K562 (cell line): ENCODE measurements around the gene OBP2A. TPM values are rescaled to one million over a fixed set of nuclear protein-coding genes. Genes with fewer than 3 reads are reported as not detected.

Experiments
- BMI1 ChIP-seq: fragments of 150-350 bp; IDR thresholded peaks from 2 replicates; pipeline ENCODE4 v1.6.1; 2014; ENCODE audit warnings: low read length
- E2F6 ChIP-seq, 2 experiments: IDR thresholded peaks; 2 replicates each; pipeline ENCODE4 v1.6.1; 2011; ENCODE audit warnings: borderline replicate concordance in 1 of 2, control low read depth in 1 of 2, low read depth in 1 of 2, low read length in 1 of 2, mild to moderate bottlenecking in 1 of 2, mixed read lengths in 1 of 2, moderate library complexity in 1 of 2; ENCODE audit not compliant: insufficient read depth in 1 of 2, insufficient read length in 1 of 2, poor library complexity in 1 of 2, severe bottlenecking in 1 of 2; ENCODE audit errors: extremely low read depth in 1 of 2
- FOXP4 ChIP-seq: sonication (generic); formaldehyde crosslinking; IDR thresholded peaks from 2 replicates; pipeline ENCODE4 v1.8.0; 2022; ENCODE audit warnings: mild to moderate bottlenecking, missing genetic modification reagents, borderline replicate concordance
- MNT ChIP-seq, 2 experiments: fragments of 450-650 bp; conservative IDR thresholded peaks; 2 replicates each; pipeline ENCODE4 v1.6.1; 2017; ENCODE audit warnings: mild to moderate bottlenecking in 2 of 2, moderate library complexity in 2 of 2
- NONO ChIP-seq, 2 experiments: fragments of 200-400 bp in 1 of 2; fragments of 450-650 bp in 1 of 2; formaldehyde crosslinking in 1 of 2; IDR thresholded peaks; 2 replicates each; pipeline ENCODE4 v1.6.1; 2017; ENCODE audit warnings: low read depth in 2 of 2, mild to moderate bottlenecking in 2 of 2, moderate library complexity in 2 of 2, low read length in 1 of 2
- PRMT5 ChIP-seq: sonication (generic); formaldehyde crosslinking; IDR thresholded peaks from 2 replicates; pipeline ENCODE4 v1.5.0; 2020; ENCODE audit warnings: missing genetic modification reagents
- RAD21 ChIP-seq, 2 experiments: fragments of 250-450 bp in 1 of 2; fragments of 450-650 bp in 1 of 2; sonication (Bioruptor Pico) in 1 of 2; formaldehyde crosslinking in 1 of 2; IDR thresholded peaks in 1 of 2; conservative IDR thresholded peaks in 1 of 2; 2 replicates each; pipeline versions ENCODE4 v1.4.0 to v1.8.0; 2020 to 2022; ENCODE audit warnings: mild to moderate bottlenecking in 2 of 2, moderate library complexity in 1 of 2
- TFAP4 ChIP-seq: sonication (generic); formaldehyde crosslinking; IDR thresholded peaks from 2 replicates; pipeline ENCODE4 v1.8.0; 2022; ENCODE audit warnings: missing genetic modification reagents, mild to moderate bottlenecking, moderate library complexity, borderline replicate concordance
- ZNF584 ChIP-seq: fragments of 200-800 bp; sonication (Bioruptor generic); IDR thresholded peaks from 2 replicates; pipeline ENCODE4 v1.6.1; 2016; ENCODE audit warnings: low read depth, mild to moderate bottlenecking, missing genetic modification characterization, missing compliant biosample characterization
- ZNF740 ChIP-seq, 3 experiments: fragments of 200-800 bp in 1 of 3; sonication (Bioruptor generic) in 1 of 3; sonication (generic) in 1 of 3; formaldehyde crosslinking in 1 of 3; IDR thresholded peaks; 2 replicates each; pipeline versions ENCODE4 v1.6.1 to v1.8.0; 2016 to 2022; ENCODE audit warnings: mild to moderate bottlenecking in 2 of 3, missing compliant biosample characterization in 2 of 3, missing genetic modification characterization in 2 of 3, missing genetic modification reagents in 1 of 3
- polyA plus RNA-seq, 8 experiments: library from polyadenylated mRNA; depleted of rRNA in 4 of 8; stranded (reverse) in 5 of 8; unstranded in 3 of 8; fragments of >200 nt; fragmentation: Nextera tagmentation in 2 of 8; fragmentation: Illumina TruSeq in 1 of 8; extraction: Ambion mirVana in 2 of 8; extraction: Trizol in 1 of 8; gene quantifications; 2 replicates each; pipeline versions ENCODE4 v1.2.1 to v1.2.3, GENCODE V29; 2011 to 2014; ENCODE audit warnings: inconsistent platforms in 1 of 8, missing spikeins in 1 of 8
- total RNA-seq, 7 experiments: library from RNA; depleted of rRNA in 6 of 7; stranded (reverse); fragments of >200 nt in 6 of 7; fragmentation: Illumina TruSeq in 2 of 7; extraction: Trizol in 2 of 7; gene quantifications; 2 replicates each; pipeline versions ENCODE4 v1.2.1 to v1.2.3, GENCODE V29; 2011 to 2021; ENCODE audit warnings: low replicate concordance in 1 of 7
- TF ChIP-seq, protein P1 (sequence below): fragments of 250-450 bp; sonication (Bioruptor Pico); IDR thresholded peaks from 2 replicates; pipeline ENCODE4 v1.5.0; 2021; ENCODE audit warnings: mild to moderate bottlenecking, borderline replicate concordance
- TF ChIP-seq, protein P2 (sequence below): fragments of 250-450 bp; sonication (Bioruptor Pico); IDR thresholded peaks from 2 replicates; pipeline ENCODE4 v1.4.0; 2020

Gene OBP2A
- total and polyA plus RNA-seq, 9 of the 15 experiments (the other 6 are each of a cell fraction or from before 2014, with no cell fraction given): not detected

GRCh38 chr9:135499326-135500070 lies 46.4 kb upstream of the OBP2A start (continued):
- TF ChIP-seq E2F6 (IDR thresholded peaks at IDR 0.05; ENCODE audit: borderline replicate concordance in 1 of 2, extremely low read depth in 1 of 2, insufficient read depth in 1 of 2, insufficient read length in 1 of 2, low read depth in 1 of 2, low read length in 1 of 2, poor library complexity in 1 of 2, severe bottlenecking in 1 of 2): peak in 1 of 2 experiments; percentile 67
- TF ChIP-seq PRMT5 (CRISPR knock-in tag): no peak
- peak; percentile 95 for TF ChIP-seq ZNF740 (CRISPR knock-in tag; IDR thresholded peaks at IDR 0.05)
- peak in 1 of 2 experiments; percentile 95; a peak in 2 of 4 replicates for TF ChIP-seq ZNF740 (tag; IDR thresholded peaks at IDR 0.05)
- TF ChIP-seq ZNF584 (CRISPR knock-in tag): no peak
- TF ChIP-seq, protein P1, sequence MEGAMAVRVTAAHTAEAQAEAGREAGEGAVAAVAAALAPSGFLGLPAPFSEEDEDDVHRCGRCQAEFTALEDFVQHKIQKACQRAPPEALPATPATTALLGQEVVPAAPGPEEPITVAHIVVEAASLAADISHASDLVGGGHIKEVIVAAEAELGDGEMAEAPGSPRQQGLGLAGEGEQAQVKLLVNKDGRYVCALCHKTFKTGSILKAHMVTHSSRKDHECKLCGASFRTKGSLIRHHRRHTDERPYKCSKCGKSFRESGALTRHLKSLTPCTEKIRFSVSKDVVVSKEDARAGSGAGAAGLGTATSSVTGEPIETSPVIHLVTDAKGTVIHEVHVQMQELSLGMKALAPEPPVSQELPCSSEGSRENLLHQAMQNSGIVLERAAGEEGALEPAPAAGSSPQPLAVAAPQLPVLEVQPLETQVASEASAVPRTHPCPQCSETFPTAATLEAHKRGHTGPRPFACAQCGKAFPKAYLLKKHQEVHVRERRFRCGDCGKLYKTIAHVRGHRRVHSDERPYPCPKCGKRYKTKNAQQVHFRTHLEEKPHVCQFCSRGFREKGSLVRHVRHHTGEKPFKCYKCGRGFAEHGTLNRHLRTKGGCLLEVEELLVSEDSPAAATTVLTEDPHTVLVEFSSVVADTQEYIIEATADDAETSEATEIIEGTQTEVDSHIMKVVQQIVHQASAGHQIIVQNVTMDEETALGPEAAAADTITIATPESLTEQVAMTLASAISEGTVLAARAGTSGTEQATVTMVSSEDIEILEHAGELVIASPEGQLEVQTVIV (CRISPR knock-in tag): no peak
- TF ChIP-seq, protein P2, sequence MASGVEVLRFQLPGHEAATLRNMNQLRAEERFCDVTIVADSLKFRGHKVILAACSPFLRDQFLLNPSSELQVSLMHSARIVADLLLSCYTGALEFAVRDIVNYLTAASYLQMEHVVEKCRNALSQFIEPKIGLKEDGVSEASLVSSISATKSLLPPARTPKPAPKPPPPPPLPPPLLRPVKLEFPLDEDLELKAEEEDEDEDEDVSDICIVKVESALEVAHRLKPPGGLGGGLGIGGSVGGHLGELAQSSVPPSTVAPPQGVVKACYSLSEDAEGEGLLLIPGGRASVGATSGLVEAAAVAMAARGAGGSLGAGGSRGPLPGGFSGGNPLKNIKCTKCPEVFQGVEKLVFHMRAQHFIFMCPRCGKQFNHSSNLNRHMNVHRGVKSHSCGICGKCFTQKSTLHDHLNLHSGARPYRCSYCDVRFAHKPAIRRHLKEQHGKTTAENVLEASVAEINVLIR (CRISPR knock-in tag): no peak
- peak in 1 of 2 experiments; percentile 8; a peak in 1 of 4 replicates for TF ChIP-seq RAD21 (CRISPR knock-in tag; conservative IDR thresholded peaks at IDR 0.05 in 1 of 2, IDR thresholded peaks at IDR 0.05 in 1 of 2)
- peak; percentile 55; the same call in 1 of the 2 replicates for TF ChIP-seq TFAP4 (CRISPR knock-in tag)
- peak; percentile 67; the same call in 1 of the 2 replicates for TF ChIP-seq BMI1
- 0 out of 4 replicates have a peak, but pooled peaks of 1 of the 2 experiments have one; percentile 14 for TF ChIP-seq NONO (IDR thresholded peaks at IDR 0.05; ENCODE audit: low read depth in 2 of 2, low read length in 1 of 2)
- TF ChIP-seq FOXP4 (CRISPR knock-in tag): no peak
- peak; percentile 88 to 95 for TF ChIP-seq MNT (conservative IDR thresholded peaks at IDR 0.05)
